ENCODE results near the gene AMDHD1. TPM values are rescaled to one million over a fixed set of nuclear protein-coding genes. Genes with fewer than 3 reads are reported as not detected.

Gene AMDHD1
- total RNA-seq, 1 donor from 2014 or later: not detected

DNA sequence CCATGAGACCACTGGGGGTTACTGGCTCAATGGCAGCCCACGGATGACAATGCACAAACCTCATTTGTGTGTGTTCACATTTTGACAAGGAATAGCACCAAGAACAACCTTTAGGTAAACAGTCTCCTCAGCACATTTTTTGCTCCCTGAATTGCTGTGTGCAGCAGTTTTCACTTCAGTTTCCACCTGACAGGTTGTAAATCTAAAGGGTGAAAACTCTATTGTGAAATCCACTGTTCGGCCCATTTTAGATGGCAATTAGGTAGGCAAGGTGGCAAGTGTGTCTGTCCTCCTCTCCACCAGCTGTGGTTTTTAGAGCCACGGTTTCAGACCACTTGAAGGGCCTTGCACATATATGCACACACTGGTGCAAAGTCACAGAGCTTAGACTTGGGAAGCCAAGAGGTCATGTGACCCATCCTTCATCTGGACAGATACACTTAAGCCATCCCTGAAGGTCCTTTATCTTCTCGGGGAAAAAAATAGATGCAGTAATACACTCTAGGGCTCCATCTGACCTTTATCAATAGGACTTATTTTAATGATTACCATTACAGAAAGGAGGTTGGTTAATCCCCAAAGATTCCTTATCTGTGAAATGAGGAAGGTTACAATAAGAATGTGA is 29.8 kb downstream of the AMDHD1 start:
- TF ChIP-seq, protein P1, sequence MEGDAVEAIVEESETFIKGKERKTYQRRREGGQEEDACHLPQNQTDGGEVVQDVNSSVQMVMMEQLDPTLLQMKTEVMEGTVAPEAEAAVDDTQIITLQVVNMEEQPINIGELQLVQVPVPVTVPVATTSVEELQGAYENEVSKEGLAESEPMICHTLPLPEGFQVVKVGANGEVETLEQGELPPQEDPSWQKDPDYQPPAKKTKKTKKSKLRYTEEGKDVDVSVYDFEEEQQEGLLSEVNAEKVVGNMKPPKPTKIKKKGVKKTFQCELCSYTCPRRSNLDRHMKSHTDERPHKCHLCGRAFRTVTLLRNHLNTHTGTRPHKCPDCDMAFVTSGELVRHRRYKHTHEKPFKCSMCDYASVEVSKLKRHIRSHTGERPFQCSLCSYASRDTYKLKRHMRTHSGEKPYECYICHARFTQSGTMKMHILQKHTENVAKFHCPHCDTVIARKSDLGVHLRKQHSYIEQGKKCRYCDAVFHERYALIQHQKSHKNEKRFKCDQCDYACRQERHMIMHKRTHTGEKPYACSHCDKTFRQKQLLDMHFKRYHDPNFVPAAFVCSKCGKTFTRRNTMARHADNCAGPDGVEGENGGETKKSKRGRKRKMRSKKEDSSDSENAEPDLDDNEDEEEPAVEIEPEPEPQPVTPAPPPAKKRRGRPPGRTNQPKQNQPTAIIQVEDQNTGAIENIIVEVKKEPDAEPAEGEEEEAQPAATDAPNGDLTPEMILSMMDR (conservative IDR thresholded peaks at IDR 0.05; ENCODE audit: low read depth, low read length): no peak
- no peak overlapping the region for H3K4me3 ChIP-seq (ENCODE audit: low read depth, low read length)
- no peak for DNase-seq (ENCODE audit: low read depth)

DNA sequence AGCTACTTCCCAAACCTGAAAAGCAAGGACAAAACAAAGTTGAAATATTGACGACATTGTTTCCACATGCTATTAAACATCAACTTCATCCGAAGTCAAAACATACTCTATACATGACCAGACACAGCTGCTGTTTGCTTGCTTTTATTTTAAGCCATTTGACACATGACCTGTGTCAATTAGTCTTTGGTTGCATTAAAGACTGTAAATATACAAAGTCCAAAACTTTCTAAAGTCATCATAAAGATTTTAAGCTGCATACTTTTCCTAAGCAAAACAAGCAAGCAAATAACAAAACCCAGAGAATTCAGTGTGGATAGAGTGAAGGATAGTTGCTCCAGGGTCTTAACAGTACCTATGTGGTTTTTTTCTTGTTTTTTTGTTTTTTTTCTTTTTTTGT is 31.2 kb downstream of the AMDHD1 start:
- DNase-seq (ENCODE audit: low read depth): no peak
- H3K4me3 ChIP-seq (ENCODE audit: low read depth, low read length): no peak overlapping the region
- TF ChIP-seq, protein P1 (conservative IDR thresholded peaks at IDR 0.05; ENCODE audit: low read depth, low read length): no peak

GRCh38 chr12:95975491-95975890 is 32.4 kb downstream of the AMDHD1 start:
- DNase-seq (ENCODE audit: low read depth): no peak
- no peak overlapping the region for H3K4me3 ChIP-seq (ENCODE audit: low read depth, low read length)
- TF ChIP-seq, protein P1 (conservative IDR thresholded peaks at IDR 0.05; ENCODE audit: low read depth, low read length): no peak

DNA sequence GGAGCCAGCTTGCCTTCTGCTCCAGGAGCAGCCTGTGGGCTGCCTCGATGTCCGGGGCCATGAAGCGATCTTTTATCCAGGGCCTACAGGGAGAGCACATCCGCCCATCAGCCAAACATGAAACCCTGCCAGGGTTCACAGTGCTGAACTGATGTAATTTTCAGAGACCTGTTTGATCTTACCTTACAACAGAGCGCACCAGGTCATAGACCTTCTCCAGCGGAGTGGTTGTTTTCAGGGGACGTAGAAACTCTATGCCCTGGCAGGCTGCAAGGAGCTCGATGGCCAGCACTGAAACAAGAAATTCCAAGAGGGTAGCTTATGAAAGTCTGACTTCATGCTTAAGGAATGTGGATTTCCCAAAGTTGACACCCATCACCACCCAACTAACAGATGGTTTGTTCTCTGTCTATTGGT is 33.3 kb downstream of the AMDHD1 start:
- TF ChIP-seq, protein P1 (conservative IDR thresholded peaks at IDR 0.05; ENCODE audit: low read depth, low read length): no peak
- no peak overlapping the region for H3K4me3 ChIP-seq (ENCODE audit: low read depth, low read length)
- DNase-seq (ENCODE audit: low read depth): no peak

DNA sequence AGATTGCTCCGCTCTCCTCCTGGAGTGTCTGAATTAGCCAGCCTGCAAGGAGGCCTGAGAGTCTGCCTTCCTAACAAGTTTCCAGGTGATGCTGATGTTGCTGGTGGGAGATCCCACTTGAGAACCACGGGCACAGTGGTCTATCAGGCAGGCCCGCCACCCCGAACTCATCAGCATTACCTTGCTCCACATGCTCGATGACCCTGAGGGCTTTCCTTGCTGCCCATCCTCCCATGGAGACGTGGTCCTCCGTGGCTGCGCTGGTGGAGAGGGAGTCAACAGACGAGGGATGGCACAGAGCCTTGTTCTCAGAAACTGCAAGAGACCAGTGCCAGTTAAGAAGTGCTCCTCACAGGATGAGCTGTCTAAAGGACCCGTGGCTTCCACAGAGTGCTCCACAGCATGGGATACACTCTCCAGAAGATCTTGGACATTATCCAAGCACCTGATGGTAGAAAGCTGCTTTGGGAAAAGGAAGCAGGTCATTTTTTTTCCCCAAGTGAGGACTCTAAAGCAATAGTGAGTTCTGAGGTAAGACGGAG is 34.7 kb downstream of the AMDHD1 start:
- no peak for DNase-seq (ENCODE audit: low read depth)
- TF ChIP-seq, protein P1 (conservative IDR thresholded peaks at IDR 0.05; ENCODE audit: low read depth, low read length): no peak
- no peak overlapping the region for H3K4me3 ChIP-seq (ENCODE audit: low read depth, low read length)

GRCh38 chr12:95978351-95978750 is 35.2 kb downstream of the AMDHD1 start:
- H3K4me3 ChIP-seq (ENCODE audit: low read depth, low read length): no peak overlapping the region
- DNase-seq (ENCODE audit: low read depth): no peak
- TF ChIP-seq, protein P1 (conservative IDR thresholded peaks at IDR 0.05; ENCODE audit: low read depth, low read length): no peak

DNA sequence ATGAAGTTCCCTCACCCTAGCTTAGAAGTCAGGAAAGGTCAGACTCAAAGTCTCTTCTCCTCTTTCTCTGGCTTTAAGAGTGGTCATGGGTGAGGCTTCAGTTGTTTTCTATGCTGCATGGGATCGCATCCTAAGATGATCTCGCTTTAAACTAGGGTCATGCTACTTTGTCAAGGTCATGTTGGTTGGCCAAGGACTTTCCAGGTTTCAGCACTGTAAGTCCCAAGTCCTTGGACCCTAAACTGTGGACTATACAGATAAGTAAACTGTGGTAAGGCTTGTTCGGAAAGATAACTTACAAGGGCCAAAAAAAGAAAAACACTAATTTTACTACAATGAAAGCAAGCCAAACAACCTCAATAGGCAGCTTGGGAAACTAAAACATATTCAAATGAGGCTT is 35.6 kb downstream of the AMDHD1 start:
- DNase-seq (ENCODE audit: low read depth): no peak
- H3K4me3 ChIP-seq (ENCODE audit: low read depth, low read length): no peak overlapping the region
- TF ChIP-seq, protein P1 (conservative IDR thresholded peaks at IDR 0.05; ENCODE audit: low read depth, low read length): no peak

Measured in epithelial cell of proximal tubule (primary cell).